Esophagus squamous epithelium (tissue), 4 donors: ENCODE data around the gene ANKRD42.

Source experiments
- POLR2A ChIP-seq, 4 donors: fragments of 450-650 bp; IDR thresholded peaks; one replicate each; pipeline ENCODE4 v1.6.1; 2017; ENCODE audit warnings: antibody characterized with exemption in 4 of 4, mild to moderate bottlenecking in 4 of 4, moderate library complexity in 3 of 4
- TF ChIP-seq, protein P1 (sequence below), 6 experiments: fragments of 450-650 bp in 4 of 6; fragments of 200-600 bp in 2 of 6; sonication (generic) in 2 of 6; IDR thresholded peaks; one replicate each; pipeline ENCODE4 v1.5.1; 2016 to 2019; ENCODE audit warnings: antibody characterized with exemption in 6 of 6, mild to moderate bottlenecking in 4 of 6, moderate library complexity in 4 of 6

GRCh38 chr11:83195649-83196048 is 2.1 kb downstream of the ANKRD42 start:
- TF ChIP-seq, protein P1, sequence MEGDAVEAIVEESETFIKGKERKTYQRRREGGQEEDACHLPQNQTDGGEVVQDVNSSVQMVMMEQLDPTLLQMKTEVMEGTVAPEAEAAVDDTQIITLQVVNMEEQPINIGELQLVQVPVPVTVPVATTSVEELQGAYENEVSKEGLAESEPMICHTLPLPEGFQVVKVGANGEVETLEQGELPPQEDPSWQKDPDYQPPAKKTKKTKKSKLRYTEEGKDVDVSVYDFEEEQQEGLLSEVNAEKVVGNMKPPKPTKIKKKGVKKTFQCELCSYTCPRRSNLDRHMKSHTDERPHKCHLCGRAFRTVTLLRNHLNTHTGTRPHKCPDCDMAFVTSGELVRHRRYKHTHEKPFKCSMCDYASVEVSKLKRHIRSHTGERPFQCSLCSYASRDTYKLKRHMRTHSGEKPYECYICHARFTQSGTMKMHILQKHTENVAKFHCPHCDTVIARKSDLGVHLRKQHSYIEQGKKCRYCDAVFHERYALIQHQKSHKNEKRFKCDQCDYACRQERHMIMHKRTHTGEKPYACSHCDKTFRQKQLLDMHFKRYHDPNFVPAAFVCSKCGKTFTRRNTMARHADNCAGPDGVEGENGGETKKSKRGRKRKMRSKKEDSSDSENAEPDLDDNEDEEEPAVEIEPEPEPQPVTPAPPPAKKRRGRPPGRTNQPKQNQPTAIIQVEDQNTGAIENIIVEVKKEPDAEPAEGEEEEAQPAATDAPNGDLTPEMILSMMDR (IDR thresholded peaks at IDR 0.05), result no peak
- TF ChIP-seq POLR2A (IDR thresholded peaks at IDR 0.05), result no peak
